KOPT-K1 (cell line): ENCODE measurements around the gene KIAA1328.
"Not testable (repeated sequence)": the region's sequence is repeated elsewhere in the genome, so short reads cannot be mapped to it uniquely, and the experiment has no call there.

Experiments
- H3K27ac ChIP-seq: fragments of 200-600 bp; sonication (generic); 2 replicates; pipeline ENCODE4 v1.5.1; 2016; ENCODE audit warnings: antibody characterized with exemption, mild to moderate bottlenecking, low read depth, low read length; ENCODE audit not compliant: poor library complexity, severe bottlenecking
- H3K36me3 ChIP-seq: fragments of 200-600 bp; sonication (generic); 2 replicates; pipeline ENCODE4 v1.5.1; 2017; ENCODE audit warnings: antibody characterized with exemption, mild to moderate bottlenecking, low read length, moderate library complexity; ENCODE audit not compliant: insufficient read depth
- H3K9me3 ChIP-seq: fragments of 200-600 bp; sonication (generic); 2 replicates; pipeline ENCODE4 v1.5.1; 2017; ENCODE audit warnings: antibody characterized with exemption, low read length, mild to moderate bottlenecking; ENCODE audit not compliant: insufficient read depth, poor library complexity, severe bottlenecking

Gene KIAA1328

DNA sequence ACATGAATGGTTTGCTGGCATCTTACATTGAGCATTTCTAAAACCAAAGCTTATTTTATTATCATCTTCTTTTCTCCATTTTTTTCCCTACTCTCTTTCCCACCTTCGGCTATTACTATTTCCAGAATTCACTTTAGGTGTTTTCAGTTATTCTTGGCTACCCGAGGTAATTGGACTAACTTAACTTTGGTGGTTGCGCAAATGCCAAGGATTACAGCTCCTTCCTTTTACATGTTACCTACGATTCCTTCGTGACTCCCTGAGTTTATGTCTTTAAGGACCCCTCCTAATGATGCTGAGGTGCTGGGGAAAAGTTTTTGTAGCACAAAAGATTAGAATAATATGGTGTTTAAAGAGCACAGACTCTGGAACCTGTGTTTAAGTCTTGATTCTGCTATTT lies 14.3 kb downstream of the KIAA1328 start:
- Histone ChIP-seq H3K36me3 (no peaks in the 10 kb centered on the region; the same call in 1 of the 2 replicates), H3K9me3 (no peaks in the 10 kb centered on the region), H3K27ac (no peak overlapping the region)

- Histone ChIP-seq H3K36me3 (no peaks in the 10 kb centered on the region; the same call in 1 of the 2 replicates), H3K9me3 (no peaks in the 10 kb centered on the region), H3K27ac (no peak overlapping the region)
These were observed 14.9 kb downstream of the KIAA1328 start for GRCh38 chr18:36843784-36844183.

GRCh38 chr18:36848609-36849008 lies 19.7 kb downstream of the KIAA1328 start:
- Histone ChIP-seq H3K27ac (no peak overlapping the region), H3K36me3 (no peaks in the 10 kb centered on the region; the same call in 1 of the 2 replicates), H3K9me3 (peaks cover 16% of the 10 kb centered on the region)

GRCh38 chr18:36849288-36850006 lies 20.5 kb downstream of the KIAA1328 start:
- no peak overlapping the region for H3K27ac ChIP-seq
- peaks cover 22% of the 10 kb centered on the region for H3K9me3 ChIP-seq
- H3K36me3 ChIP-seq = no peaks in the 10 kb centered on the region; the same call in 1 of the 2 replicates

GRCh38 chr18:36850527-36851201 lies 21.7 kb downstream of the KIAA1328 start:
- Histone ChIP-seq H3K9me3 (peaks cover 22% of the 10 kb centered on the region), H3K36me3 (no peaks in the 10 kb centered on the region; the same call in 1 of the 2 replicates), H3K27ac (no peak overlapping the region)

- peaks cover 22% of the 10 kb centered on the region for H3K9me3 ChIP-seq
- no peak overlapping the region for H3K27ac ChIP-seq
- no peaks in the 10 kb centered on the region; the same call in 1 of the 2 replicates for H3K36me3 ChIP-seq
These were observed 22.3 kb downstream of the KIAA1328 start for GRCh38 chr18:36851202-36851590.

DNA sequence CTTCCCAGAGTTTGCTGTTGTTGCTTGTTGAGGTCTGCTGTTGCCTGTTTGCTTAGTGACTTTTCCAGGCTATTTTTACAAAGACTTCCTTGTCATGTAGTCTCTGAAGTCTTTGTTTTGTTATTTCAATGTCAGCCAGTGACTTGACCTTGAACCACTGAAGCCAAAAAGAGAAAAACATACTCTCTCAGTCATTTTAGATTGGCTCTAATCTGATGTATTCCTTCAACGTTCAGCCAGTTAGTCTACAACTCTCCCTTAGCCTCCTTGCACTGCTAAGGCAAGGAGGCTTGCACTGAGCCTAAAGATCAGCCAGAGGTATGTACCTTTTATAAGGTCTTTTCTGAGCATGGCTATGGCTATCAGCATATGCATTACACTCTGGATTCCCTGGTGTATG lies 27.9 kb downstream of the KIAA1328 start:
- Histone ChIP-seq H3K9me3 (peaks cover 19% of the 10 kb centered on the region), H3K27ac (no peak overlapping the region), H3K36me3 (0 out of 2 replicates have a peak, but pooled peaks cover 5% of the 10 kb centered on the region)

- H3K27ac ChIP-seq = no peak overlapping the region
- H3K36me3 ChIP-seq = 0 out of 2 replicates have a peak, but pooled peaks cover 3% of the 10 kb centered on the region
These were observed 33.3 kb downstream of the KIAA1328 start for GRCh38 chr18:36862182-36862581.

GRCh38 chr18:36867056-36867455 lies 38.1 kb downstream of the KIAA1328 start:
- no peak overlapping the region for H3K27ac ChIP-seq
- H3K9me3 ChIP-seq = no peaks in the 10 kb centered on the region
- H3K36me3 ChIP-seq = no peaks in the 10 kb centered on the region

More at GRCh38 chr18:36862182-36862581, 33.3 kb downstream of the KIAA1328 start:
- no peaks in the 10 kb centered on the region for H3K9me3 ChIP-seq

DNA sequence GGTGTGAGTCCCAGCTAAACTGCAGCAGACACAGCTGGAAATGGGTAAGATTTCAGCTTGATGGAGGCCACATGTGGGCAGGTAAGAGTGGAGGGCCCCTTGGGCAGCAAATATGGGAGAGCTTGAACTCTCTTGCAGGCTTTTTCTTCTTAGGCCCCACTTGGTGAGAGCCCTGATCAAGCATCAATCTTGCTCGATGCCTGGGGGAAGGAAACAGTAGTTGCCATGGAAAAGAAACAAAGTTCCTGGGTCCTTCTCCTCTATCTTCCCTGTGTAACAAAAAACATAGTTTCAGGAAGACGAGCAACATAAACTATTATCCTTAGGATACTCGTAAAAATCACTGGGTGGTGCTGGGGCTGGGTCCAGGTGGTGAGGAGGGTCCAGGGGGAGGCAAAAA lies 42.9 kb downstream of the KIAA1328 start:
- Histone ChIP-seq H3K36me3 (no peaks in the 10 kb centered on the region), H3K27ac (no peak overlapping the region), H3K9me3 (peaks cover 11% of the 10 kb centered on the region)

DNA sequence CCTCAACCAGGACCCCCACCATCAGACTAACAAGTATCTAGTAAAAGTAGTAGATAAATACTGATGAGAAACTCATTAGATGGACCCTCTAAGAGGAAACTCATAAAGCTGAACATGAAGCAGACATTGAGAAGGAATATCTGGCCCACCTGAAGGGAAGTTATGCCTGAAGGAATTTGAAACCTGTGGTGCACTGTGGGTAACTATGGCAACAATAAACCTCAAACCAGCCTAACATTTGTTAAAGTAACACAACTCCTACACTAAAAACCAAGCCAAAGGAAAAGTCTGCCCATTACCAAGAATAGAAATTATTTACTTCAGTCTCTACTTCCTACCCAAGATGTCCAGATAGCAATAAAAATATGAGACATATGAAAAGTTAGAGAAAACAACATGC lies 43.4 kb downstream of the KIAA1328 start:
- H3K9me3 ChIP-seq = peaks cover 11% of the 10 kb centered on the region
- no peaks in the 10 kb centered on the region for H3K36me3 ChIP-seq
- no peak overlapping the region for H3K27ac ChIP-seq

GRCh38 chr18:36873826-36874225 lies 44.9 kb downstream of the KIAA1328 start:
- peaks cover 11% of the 10 kb centered on the region for H3K9me3 ChIP-seq
- not testable (repeated sequence) for H3K36me3 ChIP-seq, H3K27ac ChIP-seq

GRCh38 chr18:36879796-36880195 lies 50.9 kb downstream of the KIAA1328 start:
- peaks cover 11% of the 10 kb centered on the region for H3K9me3 ChIP-seq
- not testable (repeated sequence) for H3K27ac ChIP-seq

GRCh38 chr18:36885981-36886380 lies 57.1 kb downstream of the KIAA1328 start:
- no peaks in the 10 kb centered on the region for H3K36me3 ChIP-seq

More at GRCh38 chr18:36879796-36880195, 50.9 kb downstream of the KIAA1328 start:
- not testable (repeated sequence) for H3K36me3 ChIP-seq

GRCh38 chr18:36887114-36887513 lies 58.2 kb downstream of the KIAA1328 start:
- H3K27ac ChIP-seq = no peak overlapping the region
- no peaks in the 10 kb centered on the region for H3K36me3 ChIP-seq
- H3K9me3 ChIP-seq = no peaks in the 10 kb centered on the region

More at GRCh38 chr18:36885981-36886380, 57.1 kb downstream of the KIAA1328 start:
- no peaks in the 10 kb centered on the region for H3K9me3 ChIP-seq
- no peak overlapping the region for H3K27ac ChIP-seq
